GM21825 (cell line): ENCODE results near the gene TGDS.
A peak's percentile ranks its signal among the peaks of the same experiment; 100 is the strongest.
"Not testable (repeated sequence)": the region's sequence is repeated elsewhere in the genome, so short reads cannot be mapped to it uniquely, and the experiment has no call there.

Source experiments
- ATAC-seq: cut with Tn5 transposase; IDR thresholded peaks from one replicate; pipeline ENCODE4 v1.9.1; 2021; ENCODE audit warnings: mild to moderate bottlenecking, moderate library complexity; ENCODE audit not compliant: unreplicated experiment

TGDS gene

GRCh38 chr13:94553766-94554165 is 42.2 kb downstream of the TGDS start:
- no peak for ATAC-seq

- ATAC-seq, result no peak
Measured at GRCh38 chr13:94552095-94552494, 43.9 kb downstream of the TGDS start.

GRCh38 chr13:94550062-94550738 is 45.8 kb downstream of the TGDS start:
- peak; percentile 16 for ATAC-seq

- peak; percentile 87 for ATAC-seq
Measured at GRCh38 chr13:94549232-94550061, 46.5 kb downstream of the TGDS start.

- peak; percentile 69 for ATAC-seq
Measured at GRCh38 chr13:94548821-94549231, 47.1 kb downstream of the TGDS start.

GRCh38 chr13:94548382-94548781 is 47.6 kb downstream of the TGDS start:
- no peak for ATAC-seq

GRCh38 chr13:94546061-94546839 is 49.7 kb downstream of the TGDS start:
- no peak for ATAC-seq

- no peak for ATAC-seq
Measured at GRCh38 chr13:94544922-94545321, 51.0 kb downstream of the TGDS start.

GRCh38 chr13:94542917-94543316 is 53.0 kb downstream of the TGDS start:
- no peak for ATAC-seq

- ATAC-seq, result no peak
Measured at GRCh38 chr13:94537740-94538630, 58.0 kb downstream of the TGDS start.

GRCh38 chr13:94535775-94536174 is 60.2 kb downstream of the TGDS start:
- ATAC-seq, result no peak

- ATAC-seq, result no peak
Measured at GRCh38 chr13:94535231-94535630, 60.7 kb downstream of the TGDS start.

- ATAC-seq, result no peak
Measured at GRCh38 chr13:94534166-94534565, 61.8 kb downstream of the TGDS start.

GRCh38 chr13:94532278-94532677 is 63.7 kb downstream of the TGDS start:
- not testable (repeated sequence) for ATAC-seq

GRCh38 chr13:94526956-94527355 is 69.0 kb downstream of the TGDS start:
- not testable (repeated sequence) for ATAC-seq

- no peak for ATAC-seq
Measured at GRCh38 chr13:94525781-94526180, 70.2 kb downstream of the TGDS start.

GRCh38 chr13:94524407-94524806 is 71.5 kb downstream of the TGDS start:
- no peak for ATAC-seq
